ENCODE results near the gene LRRTM4. TPM values are rescaled to one million over a fixed set of nuclear protein-coding genes. Genes with fewer than 3 reads are reported as not detected.

LRRTM4 gene
- total and polyA plus RNA-seq, 10 of the 15 experiments (the other 5 are each of a cell fraction or from before 2014, with no cell fraction given) = 0.01 to 1.0 TPM; not detected in 8

- TF ChIP-seq CUX1 (IDR thresholded peaks at IDR 0.05; ENCODE audit: insufficient replicate concordance, low read depth, low read length) (no peak), MAX (IDR thresholded peaks at IDR 0.05; ENCODE audit: low read depth, low read length) (no peak), HDAC6 (IDR thresholded peaks at IDR 0.05; ENCODE audit: unreplicated experiment) (no peak)
Observed at GRCh38 chr2:77520641-77521547, 1.3 kb downstream of the LRRTM4 start (continued).

GRCh38 chr2:77519888-77520506 is 2.2 kb downstream of the LRRTM4 start:
- intact Hi-C loops (cut with micrococcal nuclease; ENCODE audit: unreplicated experiment) (no loop called here), in situ Hi-C loops (cut with MboI) (no loop called here)
- DNase-seq (ENCODE audit: low read depth, low spot score) = no peak
- Histone ChIP-seq H3K9ac (ENCODE audit: control insufficient read depth, insufficient read depth, low read length) (no peak overlapping the region), H3K4me2 (ENCODE audit: control insufficient read depth, insufficient read depth) (no peak overlapping the region), H3K27me3 (replicated peaks in 1 of 2; ENCODE audit: control insufficient read depth in 2 of 2, insufficient read depth in 2 of 2, low read length in 1 of 2) (no peaks in the 10 kb centered on the region), H2AFZ (ENCODE audit: control insufficient read depth, low read depth, low read length) (no peak overlapping the region), H3K79me2 (ENCODE audit: control insufficient read depth, insufficient read depth, low read length) (no peaks in the 10 kb centered on the region), H4K20me1 (ENCODE audit: control insufficient read depth, insufficient read depth) (no peaks in the 10 kb centered on the region), H3K27ac (ENCODE audit: control insufficient read depth, insufficient read depth) (no peak overlapping the region), H3K36me3 (ENCODE audit: control insufficient read depth in 2 of 2, insufficient read depth in 2 of 2, low read length in 1 of 2) (no peaks in the 10 kb centered on the region), H3K4me3 (no peak overlapping the region), H3K9me3 (replicated peaks; ENCODE audit: control insufficient read depth, insufficient read depth, low read length) (no peaks in the 10 kb centered on the region), H3K4me1 (ENCODE audit: control insufficient read depth, insufficient read depth, low read length) (no peaks in the 10 kb centered on the region)
- SMC1A ChIA-PET (ENCODE audit: uncharacterized antibody, unreplicated experiment) = interaction anchor here (1.3 kb wide), 1 partner anchor 51 kb away, joined by 5 read pairs; no protein-coding TSS in a partner anchor
- no peak for FAIRE-seq
- POLR2A ChIA-PET = no interaction called here
- no peak for ATAC-seq
- no TSS peak for BruUV-seq (replicated peaks)
- CTCF ChIA-PET = no interaction called here
- RAD21 ChIA-PET (ENCODE audit: unreplicated experiment) = no interaction called here
- 44% methylated on average over 7 of the region's 7 CpGs for WGBS (ENCODE audit: insufficient coverage, insufficient replicate concordance, low lambda C conversion rate, missing lambda C conversion rate)
- TF ChIP-seq LARP7 (IDR thresholded peaks at IDR 0.05) (no peak), ZBTB40 (IDR thresholded peaks at IDR 0.05; ENCODE audit: borderline replicate concordance) (no peak), BRCA1 (IDR thresholded peaks at IDR 0.05; ENCODE audit: low read depth, low read length) (no peak), PML (IDR thresholded peaks at IDR 0.05; ENCODE audit: low read length) (no peak), HCFC1 (IDR thresholded peaks at IDR 0.05; ENCODE audit: low read length) (no peak)

All from GM12878 (cell line).